ENCODE results near the gene BMPR1A. TPM values are rescaled to one million over a fixed set of nuclear protein-coding genes. Genes with fewer than 3 reads are reported as not detected.

Gene BMPR1A
- total RNA-seq, 1 donor from 2014 or later = 74.2 TPM

DNA sequence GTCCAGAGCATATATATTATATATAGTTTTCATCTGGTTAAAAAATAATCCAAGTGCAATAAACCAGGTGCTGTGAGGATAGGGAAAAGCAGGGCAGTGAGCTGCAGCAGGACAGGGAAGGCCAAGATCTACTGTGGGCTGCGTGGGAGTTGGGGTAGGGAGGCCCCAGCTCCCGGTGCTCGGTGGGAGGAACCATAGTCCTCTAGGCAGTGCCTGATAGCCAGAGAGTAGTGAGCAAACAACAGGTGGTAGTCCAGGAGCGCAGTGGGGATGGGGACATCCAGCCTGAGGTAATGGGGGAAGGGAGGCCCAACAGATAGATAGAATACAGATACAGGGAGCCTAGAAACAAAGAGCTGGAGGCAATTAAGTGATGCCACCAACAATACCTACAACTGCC, 4.1 kb upstream of the BMPR1A start:
- DNase-seq (ENCODE audit: low spot score) = no peak
- Mint-ChIP-seq H3K27me3 (ENCODE audit: low read depth) (no peaks in the 10 kb centered on the region), H3K36me3 (ENCODE audit: low read depth) (no peaks in the 10 kb centered on the region), H3K27ac (ENCODE audit: unreplicated experiment) (no peak overlapping the region), H3K4me1 (ENCODE audit: low read depth) (peaks cover 29% of the 10 kb centered on the region), H3K9me3 (ENCODE audit: low read depth) (no peaks in the 10 kb centered on the region), H3K4me3 (ENCODE audit: unreplicated experiment) (no peak overlapping the region)
- TF ChIP-seq, protein P1, sequence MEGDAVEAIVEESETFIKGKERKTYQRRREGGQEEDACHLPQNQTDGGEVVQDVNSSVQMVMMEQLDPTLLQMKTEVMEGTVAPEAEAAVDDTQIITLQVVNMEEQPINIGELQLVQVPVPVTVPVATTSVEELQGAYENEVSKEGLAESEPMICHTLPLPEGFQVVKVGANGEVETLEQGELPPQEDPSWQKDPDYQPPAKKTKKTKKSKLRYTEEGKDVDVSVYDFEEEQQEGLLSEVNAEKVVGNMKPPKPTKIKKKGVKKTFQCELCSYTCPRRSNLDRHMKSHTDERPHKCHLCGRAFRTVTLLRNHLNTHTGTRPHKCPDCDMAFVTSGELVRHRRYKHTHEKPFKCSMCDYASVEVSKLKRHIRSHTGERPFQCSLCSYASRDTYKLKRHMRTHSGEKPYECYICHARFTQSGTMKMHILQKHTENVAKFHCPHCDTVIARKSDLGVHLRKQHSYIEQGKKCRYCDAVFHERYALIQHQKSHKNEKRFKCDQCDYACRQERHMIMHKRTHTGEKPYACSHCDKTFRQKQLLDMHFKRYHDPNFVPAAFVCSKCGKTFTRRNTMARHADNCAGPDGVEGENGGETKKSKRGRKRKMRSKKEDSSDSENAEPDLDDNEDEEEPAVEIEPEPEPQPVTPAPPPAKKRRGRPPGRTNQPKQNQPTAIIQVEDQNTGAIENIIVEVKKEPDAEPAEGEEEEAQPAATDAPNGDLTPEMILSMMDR (IDR thresholded peaks at IDR 0.05) = no peak

DNA sequence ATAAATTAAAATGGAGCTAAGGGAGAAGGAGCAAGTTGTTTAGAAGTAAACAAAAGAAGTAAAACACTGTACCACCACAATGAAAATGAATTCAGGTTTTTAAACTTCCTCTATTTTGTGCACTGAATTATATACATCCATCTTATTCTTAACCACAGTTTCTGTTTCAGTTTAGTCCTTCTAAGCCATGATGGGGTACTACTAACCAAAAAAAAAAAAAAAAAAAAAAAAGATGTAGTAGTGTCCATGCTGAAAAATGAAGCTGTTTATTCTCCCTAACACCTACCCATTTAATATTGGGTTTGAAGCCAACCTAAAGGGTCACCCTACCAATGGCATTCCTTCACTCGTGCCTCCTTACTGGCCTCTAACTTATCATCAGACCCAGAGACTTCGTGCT, 3.4 kb upstream of the BMPR1A start:
- H3K36me3 Mint-ChIP-seq (ENCODE audit: low read depth) = no peaks in the 10 kb centered on the region
- no peak overlapping the region for H3K4me3 Mint-ChIP-seq (ENCODE audit: unreplicated experiment)
- no peaks in the 10 kb centered on the region for H3K27me3 Mint-ChIP-seq (ENCODE audit: low read depth)
- H3K27ac Mint-ChIP-seq (ENCODE audit: unreplicated experiment) = no peak overlapping the region
- TF ChIP-seq, protein P1 (IDR thresholded peaks at IDR 0.05) = no peak
- no peak for DNase-seq (ENCODE audit: low spot score)
- peaks cover 28% of the 10 kb centered on the region for H3K4me1 Mint-ChIP-seq (ENCODE audit: low read depth)
- no peaks in the 10 kb centered on the region for H3K9me3 Mint-ChIP-seq (ENCODE audit: low read depth)

DNA sequence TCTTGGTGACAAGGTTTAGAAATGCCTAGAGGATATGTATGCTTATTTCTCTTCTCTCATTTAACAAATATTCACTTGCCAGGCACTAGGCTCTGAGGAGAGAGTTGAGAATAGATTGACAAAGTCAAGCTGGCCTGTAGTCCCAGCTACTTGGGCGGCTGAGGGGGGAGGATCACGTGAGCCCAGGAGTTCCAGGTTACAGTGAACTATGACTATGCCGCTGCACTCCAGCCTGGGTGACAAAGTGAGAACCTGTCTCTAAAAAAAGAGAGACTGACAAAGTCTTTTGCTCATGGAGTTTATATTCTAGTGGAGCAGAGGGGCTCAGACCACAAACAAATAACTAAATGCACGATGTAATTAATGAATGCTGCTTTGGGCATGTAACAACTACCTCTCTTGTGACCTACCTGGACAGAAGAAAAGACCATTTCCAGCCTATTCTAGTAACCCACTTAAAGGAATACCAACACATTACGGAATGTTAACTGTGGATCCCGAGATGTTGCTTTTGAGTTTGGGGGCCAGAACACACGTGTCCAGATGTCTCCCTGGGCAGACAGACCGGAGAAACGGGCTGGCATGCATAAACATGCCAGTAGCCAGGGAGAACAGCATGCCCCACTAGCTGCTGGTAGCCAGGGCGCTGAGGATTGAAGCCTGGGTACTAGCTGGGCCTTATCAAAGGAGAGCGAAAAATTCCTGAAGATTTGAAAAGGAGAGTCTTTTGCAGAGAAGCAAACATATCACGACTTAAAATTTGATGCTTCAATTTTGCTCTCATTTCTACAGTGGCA, 2.6 kb upstream of the BMPR1A start:
- DNase-seq (ENCODE audit: low spot score) = no peak
- no peaks in the 10 kb centered on the region for H3K36me3 Mint-ChIP-seq (ENCODE audit: low read depth)
- TF ChIP-seq, protein P1 (IDR thresholded peaks at IDR 0.05) = no peak
- H3K27ac Mint-ChIP-seq (ENCODE audit: unreplicated experiment) = peak overlapping the region; percentile 10
- peaks cover 35% of the 10 kb centered on the region for H3K4me1 Mint-ChIP-seq (ENCODE audit: low read depth)
- no peaks in the 10 kb centered on the region for H3K27me3 Mint-ChIP-seq (ENCODE audit: low read depth)
- no peaks in the 10 kb centered on the region for H3K9me3 Mint-ChIP-seq (ENCODE audit: low read depth)
- H3K4me3 Mint-ChIP-seq (ENCODE audit: unreplicated experiment) = no peak overlapping the region

DNA sequence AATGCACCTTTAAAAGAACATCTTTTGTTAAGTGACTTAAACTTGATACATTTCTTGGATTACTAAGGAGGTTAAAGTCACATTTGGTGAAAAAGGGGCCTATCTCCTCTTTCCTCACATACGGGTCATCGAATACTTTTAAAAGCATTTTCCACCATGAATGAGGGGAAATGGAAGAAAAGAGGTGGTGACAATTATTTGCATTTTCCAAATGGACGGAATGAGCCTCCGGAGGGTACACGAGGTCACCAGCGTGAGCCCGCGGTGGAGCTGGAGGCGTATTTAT, 1.0 kb upstream of the BMPR1A start:
- peak overlapping the region; percentile 94 for H3K27ac Mint-ChIP-seq (ENCODE audit: unreplicated experiment)
- H3K4me3 Mint-ChIP-seq (ENCODE audit: unreplicated experiment) = peak overlapping the region; percentile 76
- DNase-seq (ENCODE audit: low spot score) = no peak
- TF ChIP-seq, protein P1 (IDR thresholded peaks at IDR 0.05) = no peak
- H3K4me1 Mint-ChIP-seq (ENCODE audit: low read depth) = peaks cover 49% of the 10 kb centered on the region
- no peaks in the 10 kb centered on the region for H3K9me3 Mint-ChIP-seq (ENCODE audit: low read depth)
- no peaks in the 10 kb centered on the region for H3K27me3 Mint-ChIP-seq (ENCODE audit: low read depth)
- no peaks in the 10 kb centered on the region for H3K36me3 Mint-ChIP-seq (ENCODE audit: low read depth)

DNA sequence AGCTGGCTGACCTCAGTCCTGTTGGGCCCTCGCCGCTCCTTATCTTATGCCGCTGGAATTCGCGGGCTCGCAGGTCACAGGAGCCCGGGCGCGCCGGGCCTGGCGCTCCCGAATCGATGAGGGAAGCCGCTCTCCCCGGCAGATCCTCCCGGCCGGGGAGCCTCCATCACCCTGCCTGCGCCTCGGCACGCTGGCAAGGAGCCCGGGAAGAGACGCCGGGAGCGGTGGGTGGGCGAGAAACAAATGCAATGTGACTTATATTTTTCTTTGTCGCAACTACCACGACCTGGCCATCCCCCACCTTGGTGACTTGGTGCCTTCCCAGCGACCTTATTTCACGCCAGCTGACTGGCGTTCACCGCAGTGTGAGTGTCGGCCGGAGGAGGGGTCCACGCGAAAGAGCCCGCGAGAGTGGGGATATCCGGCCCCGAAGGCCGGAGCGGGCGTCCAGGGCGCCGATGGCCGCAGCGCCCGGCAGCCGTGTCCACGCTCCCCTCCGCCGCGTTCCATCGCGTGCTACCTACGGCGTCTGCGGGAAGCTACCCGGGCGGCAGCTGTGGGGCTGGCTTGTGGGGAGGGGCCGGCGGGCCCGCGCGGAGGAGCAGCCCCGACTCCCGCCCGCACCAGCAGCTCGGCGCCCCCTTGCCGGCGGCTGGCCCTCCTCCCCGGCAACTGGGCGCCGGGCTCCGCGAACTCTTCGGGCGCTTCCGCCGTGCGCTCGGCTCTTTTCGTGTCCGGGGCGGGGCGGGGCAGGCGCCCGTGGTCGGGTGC, 494 bp upstream of the BMPR1A start:
- Mint-ChIP-seq H3K36me3 (ENCODE audit: low read depth) (no peaks in the 10 kb centered on the region), H3K9me3 (ENCODE audit: low read depth) (no peaks in the 10 kb centered on the region), H3K4me1 (ENCODE audit: low read depth) (peaks cover 54% of the 10 kb centered on the region), H3K4me3 (ENCODE audit: unreplicated experiment) (peak overlapping the region; percentile 76), H3K27ac (ENCODE audit: unreplicated experiment) (peak overlapping the region; percentile 94), H3K27me3 (ENCODE audit: low read depth) (no peaks in the 10 kb centered on the region)
- TF ChIP-seq, protein P1 (IDR thresholded peaks at IDR 0.05) = peak; percentile 40
- peak; percentile 96 for DNase-seq (ENCODE audit: low spot score)

Measured in chondrocyte (in vitro differentiated cells).